ENCODE data around the gene FAM228A. TPM values are rescaled to one million over a fixed set of nuclear protein-coding genes. Genes with fewer than 3 reads are reported as not detected.

Gene FAM228A
- total and polyA plus RNA-seq, 2 experiments from 2014 or later = 0.13 TPM; not detected in 1

DNA sequence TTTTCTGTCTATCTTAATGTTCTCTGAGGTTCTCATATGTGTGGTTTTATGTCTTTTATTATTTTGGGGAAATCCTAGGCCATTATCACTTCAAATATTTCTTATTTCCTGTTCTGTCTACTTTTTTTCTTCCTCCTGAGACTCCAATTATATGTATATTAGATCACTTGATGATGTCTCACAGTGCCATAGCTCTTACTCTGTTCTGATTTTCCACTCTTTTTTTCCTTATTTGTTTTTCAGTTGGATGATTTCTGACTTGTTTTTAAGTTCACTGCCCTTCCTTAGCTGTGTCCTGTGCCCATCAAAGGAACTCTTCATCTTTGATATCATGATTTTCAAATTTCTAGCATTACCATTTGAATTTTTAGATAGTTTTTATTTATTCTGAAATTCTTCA is 27.5 kb upstream of the FAM228A start:
- TF ChIP-seq EZH2phosphoT487 (IDR thresholded peaks at IDR 0.05; ENCODE audit: low read depth, severe bottlenecking, unreplicated experiment) (no peak), EZH2 (IDR thresholded peaks at IDR 0.05; ENCODE audit: borderline replicate concordance) (no peak)
- TF ChIP-seq, protein P1, sequence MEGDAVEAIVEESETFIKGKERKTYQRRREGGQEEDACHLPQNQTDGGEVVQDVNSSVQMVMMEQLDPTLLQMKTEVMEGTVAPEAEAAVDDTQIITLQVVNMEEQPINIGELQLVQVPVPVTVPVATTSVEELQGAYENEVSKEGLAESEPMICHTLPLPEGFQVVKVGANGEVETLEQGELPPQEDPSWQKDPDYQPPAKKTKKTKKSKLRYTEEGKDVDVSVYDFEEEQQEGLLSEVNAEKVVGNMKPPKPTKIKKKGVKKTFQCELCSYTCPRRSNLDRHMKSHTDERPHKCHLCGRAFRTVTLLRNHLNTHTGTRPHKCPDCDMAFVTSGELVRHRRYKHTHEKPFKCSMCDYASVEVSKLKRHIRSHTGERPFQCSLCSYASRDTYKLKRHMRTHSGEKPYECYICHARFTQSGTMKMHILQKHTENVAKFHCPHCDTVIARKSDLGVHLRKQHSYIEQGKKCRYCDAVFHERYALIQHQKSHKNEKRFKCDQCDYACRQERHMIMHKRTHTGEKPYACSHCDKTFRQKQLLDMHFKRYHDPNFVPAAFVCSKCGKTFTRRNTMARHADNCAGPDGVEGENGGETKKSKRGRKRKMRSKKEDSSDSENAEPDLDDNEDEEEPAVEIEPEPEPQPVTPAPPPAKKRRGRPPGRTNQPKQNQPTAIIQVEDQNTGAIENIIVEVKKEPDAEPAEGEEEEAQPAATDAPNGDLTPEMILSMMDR (IDR thresholded peaks at IDR 0.05; ENCODE audit: poor library complexity) = no peak
- no peak for DNase-seq (ENCODE audit: low spot score)
- no peaks in the 10 kb centered on the region for H3K27me3 ChIP-seq
- no peaks in the 10 kb centered on the region for H3K36me3 ChIP-seq (replicated peaks; ENCODE audit: insufficient read depth, low read depth)
- H2AFZ ChIP-seq = no peak overlapping the region
- H3K27ac ChIP-seq = no peak overlapping the region
- H3K9me2 ChIP-seq (replicated peaks; ENCODE audit: insufficient read depth) = no peaks in the 10 kb centered on the region
- H3K9me3 ChIP-seq (ENCODE audit: low read depth) = peaks cover 17% of the 10 kb centered on the region
- no peaks in the 10 kb centered on the region for H3K79me2 ChIP-seq
- no peaks in the 10 kb centered on the region for H4K20me1 ChIP-seq (ENCODE audit: insufficient read depth, poor library complexity, severe bottlenecking)
- H3K4me1 ChIP-seq (ENCODE audit: insufficient read depth) = peaks cover 6% of the 10 kb centered on the region
- no peak overlapping the region for H3K4me3 ChIP-seq
- H3K4me2 ChIP-seq = no peak overlapping the region

DNA sequence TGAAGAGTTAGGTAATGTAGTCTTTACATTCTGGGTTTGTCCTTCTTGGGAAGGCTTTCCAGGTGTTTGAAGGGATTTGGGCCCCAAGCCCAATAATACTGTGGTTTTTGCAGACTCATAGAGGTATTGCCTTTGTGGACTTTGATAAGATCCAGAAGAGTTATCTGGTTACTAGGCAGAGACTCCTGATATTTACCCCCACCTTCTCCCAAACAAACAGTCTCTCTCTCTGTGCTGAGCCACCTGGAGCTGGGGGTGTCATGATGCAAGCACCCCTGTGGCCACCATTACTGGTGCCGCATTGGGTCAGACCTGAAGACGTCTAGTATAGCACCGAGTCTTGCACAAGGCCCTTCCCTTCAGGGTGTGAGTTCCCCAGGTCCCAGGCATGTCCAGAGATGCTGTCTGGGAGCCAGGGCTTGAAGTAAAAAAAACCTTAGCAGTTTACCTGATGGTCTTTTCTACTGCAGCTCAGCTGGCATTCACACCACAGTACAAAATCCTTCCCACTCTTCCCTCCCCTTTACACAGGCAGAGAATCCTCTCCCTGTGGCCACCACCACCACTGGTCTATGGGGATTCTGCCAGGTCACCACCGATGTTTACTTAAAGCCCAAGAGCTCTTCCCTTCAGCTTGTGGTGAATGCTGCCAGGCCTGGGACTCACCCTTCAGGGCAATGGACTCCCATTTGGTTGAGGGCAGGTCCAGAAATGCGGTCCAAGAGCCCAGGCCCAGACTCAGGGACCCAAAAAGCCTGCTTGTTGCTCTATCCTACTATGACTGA is 22.2 kb upstream of the FAM228A start:
- WGBS (ENCODE audit: low lambda C conversion rate, missing lambda C conversion rate) = 86% methylated on average over 5 of the region's 5 CpGs

DNA sequence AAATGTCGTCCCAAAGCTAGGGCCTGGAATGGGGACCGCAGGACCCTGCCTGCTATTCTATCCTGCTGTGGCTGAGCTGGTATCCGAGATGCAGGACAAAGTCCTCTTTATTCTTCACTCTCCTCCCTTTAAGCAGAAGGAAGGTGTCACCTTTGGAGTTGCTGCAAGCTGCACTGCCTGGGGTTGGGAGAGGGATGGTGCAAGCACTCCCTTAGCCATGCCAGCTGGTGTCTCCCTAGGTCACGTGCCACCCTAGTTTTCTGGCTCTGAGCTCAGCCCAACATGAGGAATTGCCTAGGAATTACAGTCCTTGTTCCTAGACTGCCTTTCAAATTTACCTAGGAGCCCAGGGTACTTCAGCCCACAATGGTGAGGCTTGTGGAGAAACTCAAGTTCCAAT is 21.4 kb upstream of the FAM228A start:
- H3K4me3 ChIP-seq = no peak overlapping the region
- H3K36me3 ChIP-seq (replicated peaks; ENCODE audit: insufficient read depth, low read depth) = no peaks in the 10 kb centered on the region
- TF ChIP-seq, protein P1 (IDR thresholded peaks at IDR 0.05; ENCODE audit: poor library complexity) = no peak
- TF ChIP-seq EZH2phosphoT487 (IDR thresholded peaks at IDR 0.05; ENCODE audit: low read depth, severe bottlenecking, unreplicated experiment) = no peak
- TF ChIP-seq EZH2 (IDR thresholded peaks at IDR 0.05; ENCODE audit: borderline replicate concordance) = no peak
- H3K4me1 ChIP-seq (ENCODE audit: insufficient read depth) = peaks cover 13% of the 10 kb centered on the region
- H3K27me3 ChIP-seq = no peaks in the 10 kb centered on the region
- H3K4me2 ChIP-seq = no peak overlapping the region
- no peaks in the 10 kb centered on the region for H3K9me3 ChIP-seq (ENCODE audit: low read depth)
- no peaks in the 10 kb centered on the region for H3K9me2 ChIP-seq (replicated peaks; ENCODE audit: insufficient read depth)
- no peak overlapping the region for H2AFZ ChIP-seq
- H4K20me1 ChIP-seq (ENCODE audit: insufficient read depth, poor library complexity, severe bottlenecking) = no peaks in the 10 kb centered on the region
- 83% methylated on average over 4 of the region's 4 CpGs for WGBS (ENCODE audit: low lambda C conversion rate, missing lambda C conversion rate)
- no peak for DNase-seq (ENCODE audit: low spot score)
- H3K27ac ChIP-seq = no peak overlapping the region
- no peaks in the 10 kb centered on the region for H3K79me2 ChIP-seq

More for the DNA sequence above, 22.2 kb upstream of the FAM228A start:
- Histone ChIP-seq H3K27me3 (no peaks in the 10 kb centered on the region), H3K4me1 (ENCODE audit: insufficient read depth) (peaks cover 13% of the 10 kb centered on the region), H3K9me2 (replicated peaks; ENCODE audit: insufficient read depth) (no peaks in the 10 kb centered on the region), H3K9me3 (ENCODE audit: low read depth) (peaks cover 3% of the 10 kb centered on the region), H3K36me3 (replicated peaks; ENCODE audit: insufficient read depth, low read depth) (no peaks in the 10 kb centered on the region), H3K79me2 (no peaks in the 10 kb centered on the region), H3K4me3 (no peak overlapping the region), H4K20me1 (ENCODE audit: insufficient read depth, poor library complexity, severe bottlenecking) (no peaks in the 10 kb centered on the region), H2AFZ (no peak overlapping the region), H3K4me2 (no peak overlapping the region), H3K27ac (no peak overlapping the region)
- no peak for TF ChIP-seq EZH2phosphoT487 (IDR thresholded peaks at IDR 0.05; ENCODE audit: low read depth, severe bottlenecking, unreplicated experiment)
- TF ChIP-seq EZH2 (IDR thresholded peaks at IDR 0.05; ENCODE audit: borderline replicate concordance) = no peak
- TF ChIP-seq, protein P1 (IDR thresholded peaks at IDR 0.05; ENCODE audit: poor library complexity) = no peak
- DNase-seq (ENCODE audit: low spot score) = no peak
